Upper lobe of left lung (tissue), 6 donors: Measurements from ENCODE around the gene CHMP4A. TPM values are rescaled to one million over a fixed set of nuclear protein-coding genes. Genes with fewer than 3 reads are reported as not detected.
A peak's percentile ranks its signal among the peaks of the same experiment; 100 is the strongest.

Experiments
- ATAC-seq, 2 donors: fragments of 200-7000 bp; cut with Tn5 transposase; one replicate each; pipeline ENCODE4 v1.9.1; 2022; ENCODE audit warnings: mild to moderate bottlenecking in 2 of 2, moderate library complexity in 2 of 2; ENCODE audit not compliant: low FRiP score in 2 of 2
- DNase-seq, 2 donors: peaks; one replicate each; pipeline ENCODE4 v3.0.0-alpha.2; 2019 to 2020
- H3K27ac ChIP-seq, 4 donors: fragments of 200-600 bp; sonication (generic); one replicate each; pipeline ENCODE4 v1.5.1; 2016 to 2019
- H3K27me3 ChIP-seq, 4 donors: fragments of 200-600 bp; sonication (generic); one replicate each; pipeline ENCODE4 v1.5.1; 2017 to 2019
- H3K36me3 ChIP-seq, 4 donors: fragments of 200-600 bp; sonication (generic); one replicate each; pipeline ENCODE4 v1.5.1; 2016 to 2019
- H3K4me1 ChIP-seq, 4 donors: fragments of 200-600 bp; sonication (generic); one replicate each; pipeline ENCODE4 v1.5.1; 2018 to 2019
- H3K4me3 ChIP-seq, 4 donors: fragments of 200-600 bp; sonication (generic); one replicate each; pipeline ENCODE4 v1.5.1; 2017 to 2019; ENCODE audit warnings: mild to moderate bottlenecking in 2 of 4, moderate library complexity in 1 of 4
- H3K9me3 ChIP-seq, 4 donors: fragments of 200-600 bp; sonication (generic); one replicate each; pipeline ENCODE4 v1.5.1; 2018 to 2019
- EP300 ChIP-seq, 4 donors: sonication (generic); formaldehyde crosslinking; IDR thresholded peaks; one replicate each; pipeline ENCODE4 v1.5.1; 2017; ENCODE audit warnings: antibody characterized with exemption in 4 of 4, control low read depth in 2 of 4
- POLR2A ChIP-seq, 4 donors: fragments of 450-650 bp; IDR thresholded peaks; one replicate each; pipeline ENCODE4 v1.5.1; 2016 to 2017; ENCODE audit warnings: antibody characterized with exemption in 4 of 4, mild to moderate bottlenecking in 2 of 4
- POLR2AphosphoS5 ChIP-seq, 2 donors: sonication (generic); formaldehyde crosslinking; IDR thresholded peaks; one replicate each; pipeline ENCODE4 v1.5.1; 2017; ENCODE audit warnings: antibody characterized with exemption in 2 of 2
- WGBS, 2 donors: methylation state at CpG; one replicate each; pipeline ENCODE4 v1.1.5; 2017 to 2018; 5-methylcytosine and 5-hydroxymethylcytosine counted together
- total RNA-seq, 6 donors: library from RNA; depleted of rRNA in 4 of 6; stranded (reverse); fragments of >200 nt in 4 of 6; gene quantifications; one replicate each; pipeline versions ENCODE4 v1.1.0 to v1.2.1, GENCODE V29; 2016 to 2021
- TF ChIP-seq, protein P1 (sequence below), 6 experiments: fragments of 450-650 bp in 4 of 6; fragments of 200-600 bp in 2 of 6; sonication (generic) in 2 of 6; IDR thresholded peaks; one replicate each; pipeline ENCODE4 v1.5.1; 2016 to 2019; ENCODE audit warnings: antibody characterized with exemption in 6 of 6
- donor health status: DM: no; HTN: no; CAD: no; lungs with moderate emphysema.
- donor health status: DM: no; HTN: yes; CAD: no; lungs with severe emphysema.

CHMP4A gene
- total RNA-seq, 6 donors from 2014 or later = 39.9 to 112 (median 61.5) TPM

DNA sequence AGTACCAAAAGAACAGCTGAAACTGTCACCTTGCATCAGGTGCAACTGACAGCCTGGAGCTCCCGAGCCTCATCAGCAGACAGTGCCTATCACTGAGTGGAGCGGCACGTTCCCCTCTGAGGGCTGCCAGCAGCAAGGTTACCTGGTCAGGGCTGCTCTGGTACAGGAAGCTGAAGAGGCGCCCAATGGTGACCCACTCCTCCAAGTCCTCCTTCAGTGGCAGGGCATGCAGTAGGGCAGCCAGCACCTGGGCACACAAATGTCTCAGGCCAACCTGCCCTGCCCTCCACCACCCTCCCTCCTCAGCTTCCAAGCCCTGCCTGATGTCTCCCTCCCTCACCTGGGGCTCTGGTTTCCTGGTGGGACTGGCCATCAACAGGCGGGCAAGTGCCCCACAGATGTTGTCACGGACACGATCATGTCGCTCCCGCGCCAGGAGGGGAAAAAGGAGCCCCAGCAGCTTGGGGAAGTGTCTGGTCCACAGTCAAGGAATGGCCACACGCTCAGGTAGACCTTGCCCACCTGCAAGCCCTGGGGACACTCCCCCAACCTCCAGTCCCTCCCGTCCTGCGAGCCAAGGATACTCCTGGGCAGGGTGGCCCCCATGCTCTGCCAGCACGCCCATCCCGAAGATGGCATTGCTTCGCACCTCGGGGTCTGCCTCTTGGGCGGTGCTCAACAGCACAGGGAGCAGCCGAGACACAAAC, 31.8 kb downstream of the CHMP4A start:
- no peak overlapping the region for H3K4me3 ChIP-seq

DNA sequence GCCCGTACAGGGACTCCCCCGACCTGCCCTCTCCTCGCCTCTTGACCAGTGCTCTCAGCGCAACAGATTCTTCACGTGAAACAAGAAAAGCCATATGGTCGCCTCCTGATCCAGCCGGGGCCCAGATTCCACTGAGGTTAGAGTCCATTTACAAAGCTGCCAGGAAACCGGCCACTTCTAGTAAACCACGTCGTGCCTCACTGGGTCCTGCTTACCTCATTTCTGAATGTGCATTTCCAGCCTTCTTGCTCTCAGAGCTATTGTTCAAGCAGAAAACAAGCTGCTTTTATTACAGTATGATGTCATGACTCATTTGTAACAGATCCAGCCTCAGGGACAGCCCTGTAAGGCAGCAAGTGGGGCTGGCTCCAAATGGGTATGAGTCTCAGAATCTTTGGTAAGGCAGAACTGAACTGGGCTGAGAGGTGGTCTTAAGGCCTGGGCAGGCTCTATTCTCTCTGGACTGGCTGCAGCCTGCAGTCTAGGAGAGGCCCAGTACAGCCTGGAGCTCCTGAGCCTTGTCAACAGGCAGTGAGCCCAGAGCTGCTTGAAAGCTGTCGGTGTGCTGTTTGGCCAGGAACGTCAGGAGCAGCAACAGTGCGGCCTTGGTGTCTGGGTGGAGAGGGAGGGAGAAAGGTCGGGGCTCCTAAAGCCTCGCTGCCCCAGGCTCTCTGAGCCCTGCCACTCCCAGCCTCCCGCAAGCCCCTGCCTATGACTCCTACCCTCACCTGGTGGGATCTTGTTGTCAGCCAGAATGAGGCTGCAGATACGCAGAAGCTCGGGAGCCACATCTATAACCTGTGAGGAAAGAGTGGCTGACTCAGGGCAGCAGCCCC, 33.1 kb downstream of the CHMP4A start:
- Histone ChIP-seq H3K9me3 (no peaks in the 10 kb centered on the region), H3K4me1 (no peaks in the 10 kb centered on the region), H3K4me3 (no peak overlapping the region), H3K27me3 (no peaks in the 10 kb centered on the region), H3K36me3 (peaks cover 14 to 98% (median 91%) of the 10 kb centered on the region in 4 donors), H3K27ac (no peak overlapping the region)
- DNase-seq (no peak), ATAC-seq (peak in 1 of 2 donors; percentile 44)
- TF ChIP-seq EP300 (IDR thresholded peaks at IDR 0.05) (no peak), POLR2AphosphoS5 (IDR thresholded peaks at IDR 0.05) (no peak), POLR2A (IDR thresholded peaks at IDR 0.05) (no peak)
- TF ChIP-seq, protein P1, sequence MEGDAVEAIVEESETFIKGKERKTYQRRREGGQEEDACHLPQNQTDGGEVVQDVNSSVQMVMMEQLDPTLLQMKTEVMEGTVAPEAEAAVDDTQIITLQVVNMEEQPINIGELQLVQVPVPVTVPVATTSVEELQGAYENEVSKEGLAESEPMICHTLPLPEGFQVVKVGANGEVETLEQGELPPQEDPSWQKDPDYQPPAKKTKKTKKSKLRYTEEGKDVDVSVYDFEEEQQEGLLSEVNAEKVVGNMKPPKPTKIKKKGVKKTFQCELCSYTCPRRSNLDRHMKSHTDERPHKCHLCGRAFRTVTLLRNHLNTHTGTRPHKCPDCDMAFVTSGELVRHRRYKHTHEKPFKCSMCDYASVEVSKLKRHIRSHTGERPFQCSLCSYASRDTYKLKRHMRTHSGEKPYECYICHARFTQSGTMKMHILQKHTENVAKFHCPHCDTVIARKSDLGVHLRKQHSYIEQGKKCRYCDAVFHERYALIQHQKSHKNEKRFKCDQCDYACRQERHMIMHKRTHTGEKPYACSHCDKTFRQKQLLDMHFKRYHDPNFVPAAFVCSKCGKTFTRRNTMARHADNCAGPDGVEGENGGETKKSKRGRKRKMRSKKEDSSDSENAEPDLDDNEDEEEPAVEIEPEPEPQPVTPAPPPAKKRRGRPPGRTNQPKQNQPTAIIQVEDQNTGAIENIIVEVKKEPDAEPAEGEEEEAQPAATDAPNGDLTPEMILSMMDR (IDR thresholded peaks at IDR 0.05) = no peak
- WGBS, 2 donors = 89 to 90% methylated on average over 17 to 18 of the region's 18 CpGs

More for the DNA sequence above, 31.8 kb downstream of the CHMP4A start:
- H3K4me1 ChIP-seq = no peaks in the 10 kb centered on the region
- TF ChIP-seq, protein P1 (IDR thresholded peaks at IDR 0.05) = no peak
- TF ChIP-seq POLR2AphosphoS5 (IDR thresholded peaks at IDR 0.05) (no peak), EP300 (IDR thresholded peaks at IDR 0.05) (no peak), POLR2A (IDR thresholded peaks at IDR 0.05) (no peak)
- no peaks in the 10 kb centered on the region for H3K9me3 ChIP-seq
- H3K27ac ChIP-seq = no peak overlapping the region
- H3K36me3 ChIP-seq = peaks cover 14 to 99% (median 94%) of the 10 kb centered on the region in 4 donors
- 89 to 91% methylated on average over 7 to 18 of the region's 19 CpGs for WGBS, 2 donors
- no peak for ATAC-seq
- peak in 1 of 2 donors; percentile 62 for DNase-seq
- H3K27me3 ChIP-seq = no peaks in the 10 kb centered on the region

DNA sequence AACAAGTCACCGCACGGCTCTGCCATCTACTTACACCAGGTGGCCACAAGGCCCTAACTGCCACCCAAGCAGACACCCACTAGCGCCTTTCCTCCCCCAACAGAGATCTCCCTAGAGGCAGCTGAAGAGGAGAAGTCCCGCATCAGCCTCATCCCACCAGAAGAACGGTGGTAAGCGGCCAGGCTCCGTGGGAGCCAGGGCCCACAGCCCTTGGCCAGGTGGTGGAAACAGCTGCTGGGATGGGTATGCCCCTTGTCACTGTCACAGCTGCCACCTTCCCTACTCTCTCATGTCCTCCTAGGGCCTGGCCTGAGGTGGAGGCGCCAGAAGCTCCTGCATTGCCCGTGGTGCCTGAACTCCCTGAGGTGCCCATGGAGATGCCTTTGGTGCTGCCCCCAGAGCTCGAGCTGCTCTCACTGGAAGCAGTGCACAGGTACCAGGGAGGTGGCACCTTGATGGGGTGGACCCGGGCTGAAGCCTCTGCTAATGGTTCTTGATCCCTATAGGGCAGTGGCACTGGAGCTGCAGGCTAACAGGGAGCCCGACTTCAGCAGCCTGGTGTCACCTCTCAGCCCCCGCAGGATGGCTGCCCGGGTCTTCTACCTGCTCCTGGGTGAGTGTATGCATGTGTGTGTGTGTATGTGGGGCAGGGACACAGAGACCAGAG, 33.9 kb downstream of the CHMP4A start:
- WGBS, 2 donors = 90 to 91% methylated on average over 6 to 13 of the region's 14 CpGs
- Histone ChIP-seq H3K27ac (no peak overlapping the region), H3K27me3 (no peaks in the 10 kb centered on the region), H3K36me3 (peaks cover 14 to 95% (median 88%) of the 10 kb centered on the region in 4 donors), H3K9me3 (no peaks in the 10 kb centered on the region), H3K4me3 (no peak overlapping the region), H3K4me1 (no peaks in the 10 kb centered on the region)
- no peak for ATAC-seq
- DNase-seq = no peak
- TF ChIP-seq, protein P1 (IDR thresholded peaks at IDR 0.05) = no peak
- TF ChIP-seq POLR2AphosphoS5 (IDR thresholded peaks at IDR 0.05) = no peak
- no peak for TF ChIP-seq POLR2A (IDR thresholded peaks at IDR 0.05)
- TF ChIP-seq EP300 (IDR thresholded peaks at IDR 0.05) = no peak

DNA sequence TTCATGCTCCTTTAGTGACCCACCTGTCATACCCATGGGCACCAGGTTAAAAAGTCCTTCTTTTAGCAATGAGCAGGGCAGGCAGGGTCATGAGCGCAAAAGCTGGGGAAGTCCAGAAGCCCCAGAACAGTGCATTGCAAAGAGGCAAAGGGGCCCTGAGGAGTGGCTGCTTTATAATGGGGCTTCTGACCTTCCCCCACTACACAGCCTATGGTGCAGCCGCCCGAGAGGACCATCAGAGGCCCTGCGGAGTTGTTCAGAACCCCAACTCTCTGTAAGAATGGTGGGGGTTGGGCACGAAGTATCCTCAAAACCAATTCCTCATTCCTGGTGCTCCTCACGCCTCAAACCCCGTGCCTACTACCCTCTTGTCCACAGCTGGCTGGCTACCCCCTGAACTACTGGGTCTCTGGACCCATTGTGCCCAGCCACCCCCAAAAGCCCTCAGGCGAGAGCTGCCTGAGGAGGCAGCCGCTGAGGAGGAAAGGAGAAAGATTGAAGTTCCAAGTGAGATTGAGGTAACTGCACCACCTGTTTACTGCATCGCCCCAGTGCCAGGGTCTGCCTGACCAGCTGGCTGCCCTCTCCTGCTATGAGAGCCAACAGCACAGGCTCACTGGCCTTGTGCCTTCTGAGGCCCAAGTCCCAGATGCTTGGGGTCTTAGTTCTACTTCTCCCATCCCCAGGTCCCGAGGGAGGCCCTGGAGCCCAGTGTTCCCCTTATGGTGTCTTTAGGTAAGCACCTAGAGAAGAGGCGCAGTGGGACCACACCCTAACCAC, 34.7 kb downstream of the CHMP4A start:
- no peak overlapping the region for H3K27ac ChIP-seq
- no peaks in the 10 kb centered on the region for H3K27me3 ChIP-seq
- no peaks in the 10 kb centered on the region for H3K4me1 ChIP-seq
- WGBS, 2 donors = 85 to 90% methylated on average over 10 to 12 of the region's 12 CpGs
- no peak overlapping the region for H3K4me3 ChIP-seq
- DNase-seq (no peak), ATAC-seq (no peak)
- peaks cover 14 to 89% (median 83%) of the 10 kb centered on the region in 4 donors for H3K36me3 ChIP-seq
- no peak for TF ChIP-seq EP300 (IDR thresholded peaks at IDR 0.05)
- no peak for TF ChIP-seq POLR2A (IDR thresholded peaks at IDR 0.05)
- TF ChIP-seq, protein P1 (IDR thresholded peaks at IDR 0.05) = no peak
- TF ChIP-seq POLR2AphosphoS5 (IDR thresholded peaks at IDR 0.05) = no peak
- no peaks in the 10 kb centered on the region for H3K9me3 ChIP-seq
